ENCODE data around the gene GLCCI1. TPM values are rescaled to one million over a fixed set of nuclear protein-coding genes. Genes with fewer than 3 reads are reported as not detected.

Gene GLCCI1
- total RNA-seq, 1 experiment from 2014 or later = 12.9 TPM

- CTCF ChIA-PET = no interaction called here
- H3K27ac Mint-ChIP-seq (ENCODE audit: unreplicated experiment) = no peak overlapping the region
- DNase-seq = no peak
- H3K36me3 Mint-ChIP-seq (ENCODE audit: insufficient read depth, unreplicated experiment) = no peaks in the 10 kb centered on the region
- TF ChIP-seq CTCF (IDR thresholded peaks at IDR 0.05; ENCODE audit: unreplicated experiment) = no peak
- no peaks in the 10 kb centered on the region for H3K4me1 Mint-ChIP-seq (ENCODE audit: low read depth, unreplicated experiment)
- H3K9me3 Mint-ChIP-seq (ENCODE audit: low read depth, unreplicated experiment) = no peaks in the 10 kb centered on the region
- intact Hi-C loops (cut with micrococcal nuclease; ENCODE audit: unreplicated experiment) = no loop called here
- no peaks in the 10 kb centered on the region for H3K27me3 Mint-ChIP-seq (ENCODE audit: unreplicated experiment)
- BruUV-seq (replicated peaks) = no TSS peak
- no peak overlapping the region for H3K4me3 Mint-ChIP-seq (ENCODE audit: low read depth, unreplicated experiment)
Observed at GRCh38 chr7:7938471-7938870, 30.1 kb upstream of the GLCCI1 start.

DNA sequence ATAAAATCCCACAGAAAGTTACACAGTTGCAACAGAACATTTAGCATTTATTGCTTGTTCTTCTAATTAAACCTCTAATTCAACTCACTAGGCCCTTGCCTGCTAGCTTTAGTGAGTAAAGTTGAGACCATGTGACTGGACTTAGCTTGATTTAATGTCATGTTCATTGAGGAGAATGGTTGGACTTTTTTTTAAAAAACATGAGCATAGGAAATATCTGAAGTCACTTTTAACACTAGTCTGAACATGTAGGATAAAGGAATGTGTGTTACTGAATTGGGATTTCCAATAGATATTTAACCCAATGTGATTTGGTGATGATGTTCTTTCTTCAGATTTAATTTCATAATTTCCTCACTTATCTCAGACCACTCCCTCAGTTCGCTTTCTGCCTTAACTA lies 24.6 kb upstream of the GLCCI1 start:
- no peak for DNase-seq
- H3K9me3 Mint-ChIP-seq (ENCODE audit: low read depth, unreplicated experiment) = no peaks in the 10 kb centered on the region
- no peaks in the 10 kb centered on the region for H3K27me3 Mint-ChIP-seq (ENCODE audit: unreplicated experiment)
- no peak overlapping the region for H3K4me3 Mint-ChIP-seq (ENCODE audit: low read depth, unreplicated experiment)
- BruUV-seq (replicated peaks) = no TSS peak
- CTCF ChIA-PET = interaction anchor here (0.6 kb wide), 1 partner anchor 9 kb away, joined by 3 read pairs; no protein-coding TSS in a partner anchor
- TF ChIP-seq CTCF (IDR thresholded peaks at IDR 0.05; ENCODE audit: unreplicated experiment) = no peak
- no peaks in the 10 kb centered on the region for H3K4me1 Mint-ChIP-seq (ENCODE audit: low read depth, unreplicated experiment)
- intact Hi-C loops (cut with micrococcal nuclease; ENCODE audit: unreplicated experiment) = no loop called here
- no peaks in the 10 kb centered on the region for H3K36me3 Mint-ChIP-seq (ENCODE audit: insufficient read depth, unreplicated experiment)
- H3K27ac Mint-ChIP-seq (ENCODE audit: unreplicated experiment) = no peak overlapping the region

DNA sequence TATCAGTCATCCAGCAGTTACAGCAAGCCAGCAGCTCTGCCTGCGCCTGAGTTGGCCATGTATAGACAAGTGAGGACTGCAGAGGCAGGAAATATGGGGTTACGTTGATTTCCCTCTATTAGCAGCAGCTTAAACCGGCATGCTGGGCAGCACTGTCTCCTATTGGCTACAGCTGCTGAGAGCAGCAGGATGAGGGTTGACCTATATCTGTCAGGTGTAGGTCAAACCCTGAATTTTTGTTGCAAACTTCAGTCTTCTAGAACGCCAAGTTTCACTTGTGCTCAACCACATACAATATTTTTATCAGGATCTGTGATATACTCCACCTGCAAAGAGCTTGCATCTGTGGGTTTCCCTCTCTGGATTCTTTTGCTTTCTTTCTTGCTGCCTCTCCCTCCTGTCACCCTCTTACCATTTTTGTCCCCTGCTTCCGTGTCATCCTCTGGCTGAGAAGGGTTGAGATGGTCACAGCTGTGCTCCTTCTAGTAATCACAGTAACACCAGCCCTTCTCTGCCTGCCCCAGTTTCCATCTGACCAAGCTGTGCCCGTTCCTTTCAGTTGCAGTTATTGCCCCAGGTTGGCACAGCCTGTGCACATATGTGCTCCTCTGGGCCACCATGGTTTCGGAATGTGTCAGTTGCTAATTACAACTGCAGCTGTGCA lies 23.8 kb upstream of the GLCCI1 start:
- intact Hi-C loops (cut with micrococcal nuclease; ENCODE audit: unreplicated experiment) = no loop called here
- CTCF ChIA-PET = interaction anchor here (0.6 kb wide), 1 partner anchor 10 kb away, joined by 3 read pairs; no protein-coding TSS in a partner anchor
- Mint-ChIP-seq H3K4me1 (ENCODE audit: low read depth, unreplicated experiment) (no peaks in the 10 kb centered on the region), H3K4me3 (ENCODE audit: low read depth, unreplicated experiment) (no peak overlapping the region), H3K9me3 (ENCODE audit: low read depth, unreplicated experiment) (no peaks in the 10 kb centered on the region), H3K27ac (ENCODE audit: unreplicated experiment) (no peak overlapping the region), H3K27me3 (ENCODE audit: unreplicated experiment) (no peaks in the 10 kb centered on the region), H3K36me3 (ENCODE audit: insufficient read depth, unreplicated experiment) (no peaks in the 10 kb centered on the region)
- no peak for TF ChIP-seq CTCF (IDR thresholded peaks at IDR 0.05; ENCODE audit: unreplicated experiment)
- BruUV-seq (replicated peaks) = no TSS peak
- no peak for DNase-seq

DNA sequence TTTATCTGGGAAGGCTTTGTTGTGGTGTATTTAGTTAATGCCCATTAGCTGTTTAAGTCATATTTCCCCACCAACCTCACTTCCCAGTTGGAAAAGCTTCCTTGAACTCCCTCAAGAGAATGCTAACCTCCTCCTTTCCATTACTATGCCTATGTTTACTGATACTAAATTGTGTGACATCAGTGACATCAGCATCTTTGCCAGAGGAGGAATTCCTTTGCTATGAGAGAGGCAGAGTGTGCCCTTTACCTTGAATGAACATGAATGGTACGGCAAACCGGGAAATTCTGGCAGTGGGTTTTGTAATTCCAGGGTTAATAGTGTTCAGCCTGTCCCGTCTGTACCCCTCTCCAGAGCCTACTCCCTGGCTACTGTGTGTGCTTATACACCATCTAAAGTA lies 22.1 kb upstream of the GLCCI1 start:
- no TSS peak for BruUV-seq (replicated peaks)
- Mint-ChIP-seq H3K9me3 (ENCODE audit: low read depth, unreplicated experiment) (peaks cover 3% of the 10 kb centered on the region), H3K36me3 (ENCODE audit: insufficient read depth, unreplicated experiment) (no peaks in the 10 kb centered on the region), H3K27me3 (ENCODE audit: unreplicated experiment) (no peaks in the 10 kb centered on the region), H3K27ac (ENCODE audit: unreplicated experiment) (no peak overlapping the region), H3K4me3 (ENCODE audit: low read depth, unreplicated experiment) (no peak overlapping the region), H3K4me1 (ENCODE audit: low read depth, unreplicated experiment) (no peaks in the 10 kb centered on the region)
- no peak for DNase-seq
- CTCF ChIA-PET = no interaction called here
- intact Hi-C loops (cut with micrococcal nuclease; ENCODE audit: unreplicated experiment) = no loop called here
- TF ChIP-seq CTCF (IDR thresholded peaks at IDR 0.05; ENCODE audit: unreplicated experiment) = no peak

Measured in Calu3 (cell line).